Right lobe of liver (tissue), 6 donors: ENCODE data around the gene MRPL22. TPM values are rescaled to one million over a fixed set of nuclear protein-coding genes. Genes with fewer than 3 reads are reported as not detected.

Experiments used
- ATAC-seq, 4 donors: fragments of 200-7000 bp; cut with Tn5 transposase; one replicate each; pipeline ENCODE4 v1.9.1; 2020; ENCODE audit warnings: mild to moderate bottlenecking in 4 of 4, moderate library complexity in 4 of 4
- DNase-seq, 3 donors: peaks; one replicate each; pipeline ENCODE4 v3.0.0-alpha.2; 2020
- H3K27ac ChIP-seq, 3 donors: fragments of 200-600 bp; one replicate each; pipeline ENCODE4 v1.8.0; 2022
- H3K27me3 ChIP-seq, 2 donors: fragments of 200-600 bp; one replicate each; pipeline ENCODE4 v1.8.0; 2022
- H3K36me3 ChIP-seq, 4 donors: fragments of 200-600 bp; sonication (generic) in 1 of 4; one replicate each; pipeline versions ENCODE4 v1.5.1 to v1.8.0; 2017 to 2022; ENCODE audit warnings: control low read depth in 1 of 4
- H3K4me1 ChIP-seq, 4 donors: fragments of 200-600 bp; sonication (generic) in 1 of 4; one replicate each; pipeline versions ENCODE4 v1.5.1 to v1.8.0; 2017 to 2022; ENCODE audit warnings: control low read depth in 1 of 4
- H3K4me3 ChIP-seq, 3 donors: fragments of 200-600 bp; one replicate each; pipeline ENCODE4 v1.8.0; 2022
- H3K9me3 ChIP-seq, 4 donors: fragments of 200-600 bp; sonication (generic) in 1 of 4; one replicate each; pipeline versions ENCODE4 v1.5.1 to v1.8.0; 2017 to 2022; ENCODE audit warnings: control low read depth in 1 of 4
- CTCF ChIP-seq, 4 donors: fragments of 200-600 bp in 3 of 4; fragments of 450-650 bp in 1 of 4; IDR thresholded peaks; one replicate each; pipeline versions ENCODE4 v1.5.1 to v1.8.0; 2016 to 2022; ENCODE audit warnings: antibody characterized with exemption in 4 of 4, mild to moderate bottlenecking in 2 of 4
- POLR2A ChIP-seq: fragments of 450-650 bp; IDR thresholded peaks from one replicate; pipeline ENCODE4 v1.6.1; 2017; ENCODE audit warnings: antibody characterized with exemption, mild to moderate bottlenecking
- WGBS: methylation state at CpG from one replicate; pipeline ENCODE4 v1.1.6; 2018; ENCODE audit warnings: low coverage, low lambda C conversion rate; ENCODE audit not compliant: insufficient coverage; ENCODE audit errors: missing lambda C conversion rate; 5-methylcytosine and 5-hydroxymethylcytosine counted together
- intact Hi-C, 2 donors: fragments of 100-400 bp; cut with DNase I; formaldehyde crosslinking; loops; one replicate each; pipeline versions ENCODE4 v1.11.2 to v1.14.1; 2022
- total RNA-seq, 6 experiments: library from RNA; depleted of rRNA in 2 of 6; stranded (reverse); fragments of >200 nt in 2 of 6; fragmentation: NEBNext Ultra II Directional in 3 of 6; extraction: Animal tissue kit (Norgen Biotek cat#: 25700) in 3 of 6; gene quantifications; one replicate each; pipeline versions ENCODE4 v1.1.0 to v1.2.4, GENCODE V29; 2016 to 2023
- donor health status: DM: no; HTN: yes; CAD: no.
- donor health status: DM: no; HTN: no; CAD: no.
- donor health status: DM: no; HTN: no; CAD: no.
- donor health status: DM: no; HTN: yes; CAD: no.
- donor health status: DM: no; HTN: yes; CAD: no.

MRPL22 gene
- total RNA-seq, 6 experiments from 2014 or later: 22.0 to 30.9 (median 26.4) TPM

- H3K4me3 ChIP-seq: no peak overlapping the region
- no peak for ATAC-seq
- intact Hi-C loops: no loop called here
- H3K27me3 ChIP-seq: no peaks in the 10 kb centered on the region
- no peak overlapping the region for H3K27ac ChIP-seq
- DNase-seq: no peak
- no peaks in the 10 kb centered on the region for H3K36me3 ChIP-seq
- 52% methylated on average over 6 of the region's 6 CpGs for WGBS
- no peaks in the 10 kb centered on the region for H3K4me1 ChIP-seq
- no peak for TF ChIP-seq POLR2A
- TF ChIP-seq CTCF (IDR thresholded peaks at IDR 0.05): no peak
- no peaks in the 10 kb centered on the region for H3K9me3 ChIP-seq
Observed at GRCh38 chr5:155015239-155015638, 74.4 kb downstream of the MRPL22 start.

- no peak overlapping the region for H3K4me3 ChIP-seq
- no peak for DNase-seq
- no peak for ATAC-seq
- intact Hi-C loops: no loop called here
- WGBS: 49% methylated on average over 2 of the region's 2 CpGs
- H3K27me3 ChIP-seq: no peaks in the 10 kb centered on the region
- no peaks in the 10 kb centered on the region for H3K36me3 ChIP-seq
- H3K27ac ChIP-seq: no peak overlapping the region
- no peaks in the 10 kb centered on the region for H3K9me3 ChIP-seq
- TF ChIP-seq POLR2A (no peak), CTCF (IDR thresholded peaks at IDR 0.05) (no peak)
- no peaks in the 10 kb centered on the region for H3K4me1 ChIP-seq
Observed at GRCh38 chr5:155017610-155018009, 76.7 kb downstream of the MRPL22 start.

Other genes starting within 250 kb of the MRPL22 start
- gene LARP1, start 185.7 kb upstream of the MRPL22 start, total RNA-seq: 10 to 100 TPM; 58.2 to 85.7 (median 73.0) TPM
- 10 to 100 TPM; 27.3 to 98.1 (median 53.2) TPM for gene FAXDC2, start 90.5 kb upstream of the MRPL22 start, total RNA-seq
- 10 to 100 TPM; 12.4 to 19.6 (median 16.5) TPM for gene CNOT8, start 82.4 kb upstream of the MRPL22 start, total RNA-seq
- 10 to 100 TPM in 1 of 6 experiments, 1 to 10 TPM in 5; 5.7 to 11.3 (median 7.5) TPM for gene GEMIN5, start 2.9 kb upstream of the MRPL22 start, total RNA-seq
- gene KIF4B, start 72.7 kb downstream of the MRPL22 start, total RNA-seq: not detected